Measurements from ENCODE around the gene NOS1. TPM values are rescaled to one million over a fixed set of nuclear protein-coding genes. Genes with fewer than 3 reads are reported as not detected.

The NOS1 gene
- total RNA-seq, 1 donor from 2014 or later, result 9.6 TPM

DNA sequence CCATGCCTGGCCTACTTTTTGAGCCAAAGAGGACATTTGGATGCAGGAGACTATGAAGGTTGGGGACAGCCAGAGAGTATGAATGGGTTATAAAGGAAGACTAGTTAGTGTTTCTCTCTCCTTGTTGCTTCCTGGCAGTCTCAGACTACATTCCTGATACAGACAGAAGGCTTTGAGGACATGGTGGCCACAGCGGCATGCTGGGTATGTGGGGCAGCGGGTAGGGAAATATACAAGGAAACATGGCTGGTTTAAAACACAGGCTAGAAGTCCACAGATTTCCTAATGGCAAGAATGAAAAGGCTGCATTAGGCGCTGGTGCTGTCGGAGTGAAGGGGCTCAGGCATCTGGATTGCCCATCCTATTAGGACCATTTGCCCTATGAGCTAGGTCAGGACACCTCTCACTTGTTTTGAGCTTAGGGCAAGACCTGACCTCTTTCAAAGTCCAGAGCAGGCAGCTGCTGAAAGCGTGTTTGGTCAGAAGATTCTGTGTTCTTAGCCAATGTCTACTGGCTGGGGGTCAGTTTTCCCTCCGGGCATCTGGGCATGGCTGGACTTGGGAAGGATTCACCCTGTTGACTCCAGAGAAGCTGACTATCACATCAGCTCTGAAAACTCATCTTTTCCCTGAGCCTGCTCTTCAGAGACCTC lies 151.0 kb downstream of the NOS1 start:
- TF ChIP-seq POLR2AphosphoS5 (IDR thresholded peaks at IDR 0.05; ENCODE audit: insufficient read depth in 1 of 2, low read depth in 1 of 2) (no peak), POLR2A (IDR thresholded peaks at IDR 0.05) (no peak), CTCF (IDR thresholded peaks at IDR 0.05) (no peak)
- H3K4me1 ChIP-seq, result no peaks in the 10 kb centered on the region
- H3K4me3 ChIP-seq, result no peak overlapping the region
- H3K27me3 ChIP-seq, result no peaks in the 10 kb centered on the region
- H3K27ac ChIP-seq, result no peak overlapping the region
- no peaks in the 10 kb centered on the region for H3K9me3 ChIP-seq
- H3K36me3 ChIP-seq, result no peaks in the 10 kb centered on the region
- intact Hi-C loops (cut with DNase I), result loop anchor here (5.0 kb wide), 1 partner anchor 627 kb away; no protein-coding TSS in a partner anchor
- no peak for DNase-seq (ENCODE audit: extremely low spot score in 2 of 2)

DNA sequence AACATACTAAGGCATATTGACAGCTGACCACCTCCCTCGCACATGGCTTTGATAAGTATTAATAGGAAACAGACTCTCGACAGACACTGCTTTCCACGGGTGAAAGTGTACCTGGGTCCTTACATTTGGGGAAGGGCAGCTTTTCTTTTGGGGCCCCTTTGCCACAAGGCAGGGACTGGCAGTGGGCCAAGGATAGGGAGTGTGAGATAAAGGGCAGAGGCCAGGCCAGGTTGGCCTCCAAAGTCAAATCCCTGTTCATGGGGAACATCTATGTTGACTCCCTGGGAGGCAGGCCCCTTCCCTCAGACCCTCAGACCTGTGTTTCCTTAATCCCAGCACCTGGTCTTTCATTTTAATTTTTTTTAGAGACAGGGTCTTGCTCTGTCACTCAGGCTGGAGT lies 151.8 kb downstream of the NOS1 start:
- intact Hi-C loops (cut with DNase I), result loop anchor here (5.0 kb wide), 1 partner anchor 628 kb away; no protein-coding TSS in a partner anchor
- H3K27ac ChIP-seq, result no peak overlapping the region
- H3K4me1 ChIP-seq, result no peaks in the 10 kb centered on the region
- no peak overlapping the region for H3K4me3 ChIP-seq
- H3K27me3 ChIP-seq, result no peaks in the 10 kb centered on the region
- no peaks in the 10 kb centered on the region for H3K9me3 ChIP-seq
- TF ChIP-seq POLR2A (IDR thresholded peaks at IDR 0.05), result no peak
- TF ChIP-seq POLR2AphosphoS5 (IDR thresholded peaks at IDR 0.05; ENCODE audit: insufficient read depth in 1 of 2, low read depth in 1 of 2), result no peak
- TF ChIP-seq CTCF (IDR thresholded peaks at IDR 0.05), result no peak
- no peaks in the 10 kb centered on the region for H3K36me3 ChIP-seq
- no peak for DNase-seq (ENCODE audit: extremely low spot score in 2 of 2)

DNA sequence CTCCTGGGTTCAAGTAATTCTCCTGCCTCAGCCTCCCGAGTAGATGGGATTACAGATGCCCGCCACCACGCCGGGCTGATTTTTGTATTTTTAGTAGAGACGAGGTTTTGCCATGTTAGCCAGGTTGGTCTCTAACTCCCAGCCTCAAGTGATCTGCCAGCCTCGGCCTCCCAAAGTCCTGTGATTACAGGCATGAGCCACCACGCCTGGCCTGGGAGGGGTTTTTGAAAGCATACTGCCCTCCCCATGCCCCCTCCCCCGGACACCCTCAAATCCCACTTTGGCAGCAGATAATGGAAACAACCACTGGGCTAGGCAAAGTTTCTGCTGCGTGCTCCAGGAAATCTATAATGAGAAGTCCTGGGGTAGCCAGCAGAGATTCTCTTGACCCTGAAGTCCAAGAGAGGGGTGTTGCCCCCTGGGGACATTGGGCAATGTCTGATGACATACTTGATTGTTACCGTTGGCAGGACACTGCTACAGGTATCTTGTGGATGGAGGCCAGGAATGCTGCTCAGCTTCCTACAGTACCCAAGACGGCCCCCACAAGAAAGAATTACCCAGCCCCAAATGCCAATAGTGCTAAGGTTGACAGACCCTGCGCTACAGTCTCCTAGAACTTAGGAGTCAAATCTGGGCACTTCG lies 152.5 kb downstream of the NOS1 start:
- H3K27me3 ChIP-seq, result no peaks in the 10 kb centered on the region
- H3K4me1 ChIP-seq, result no peaks in the 10 kb centered on the region
- no peak for TF ChIP-seq POLR2AphosphoS5 (IDR thresholded peaks at IDR 0.05; ENCODE audit: insufficient read depth in 1 of 2, low read depth in 1 of 2)
- no peak for TF ChIP-seq CTCF (IDR thresholded peaks at IDR 0.05)
- TF ChIP-seq POLR2A (IDR thresholded peaks at IDR 0.05), result no peak
- intact Hi-C loops (cut with DNase I), result no loop called here
- no peak overlapping the region for H3K4me3 ChIP-seq
- no peak for DNase-seq (ENCODE audit: extremely low spot score in 2 of 2)
- no peaks in the 10 kb centered on the region for H3K9me3 ChIP-seq
- no peak overlapping the region for H3K27ac ChIP-seq
- no peaks in the 10 kb centered on the region for H3K36me3 ChIP-seq

DNA sequence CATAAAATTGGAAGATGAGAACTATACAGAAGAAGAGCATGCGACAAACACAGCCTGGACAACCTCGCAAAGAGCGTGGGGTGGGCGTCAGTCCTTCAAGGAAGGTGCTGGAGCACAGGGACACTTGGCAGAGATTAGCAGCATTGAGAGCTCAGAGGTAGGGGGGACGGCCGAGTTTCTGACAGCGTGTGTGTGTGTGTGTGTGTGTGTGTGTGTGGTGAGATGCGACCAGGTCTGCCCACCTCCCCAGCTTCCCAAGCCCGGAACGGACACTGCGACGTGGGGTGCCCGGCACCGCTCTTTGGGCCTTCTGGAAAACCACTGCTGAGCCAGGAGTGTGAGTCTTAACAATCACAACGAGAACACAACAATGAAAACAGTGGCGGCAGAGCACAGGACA lies 153.2 kb downstream of the NOS1 start:
- Histone ChIP-seq H3K27me3 (no peaks in the 10 kb centered on the region), H3K4me3 (no peak overlapping the region), H3K36me3 (no peaks in the 10 kb centered on the region), H3K27ac (no peak overlapping the region), H3K9me3 (no peaks in the 10 kb centered on the region), H3K4me1 (no peaks in the 10 kb centered on the region)
- intact Hi-C loops (cut with DNase I), result no loop called here
- no peak for DNase-seq (ENCODE audit: extremely low spot score in 2 of 2)
- TF ChIP-seq CTCF (IDR thresholded peaks at IDR 0.05), result no peak
- no peak for TF ChIP-seq POLR2AphosphoS5 (IDR thresholded peaks at IDR 0.05; ENCODE audit: insufficient read depth in 1 of 2, low read depth in 1 of 2)
- no peak for TF ChIP-seq POLR2A (IDR thresholded peaks at IDR 0.05)

- no peaks in the 10 kb centered on the region for H3K36me3 ChIP-seq
- no peak overlapping the region for H3K27ac ChIP-seq
- H3K4me1 ChIP-seq, result no peaks in the 10 kb centered on the region
- H3K9me3 ChIP-seq, result no peaks in the 10 kb centered on the region
- intact Hi-C loops (cut with DNase I), result no loop called here
- no peak for TF ChIP-seq CTCF (IDR thresholded peaks at IDR 0.05)
- no peak for TF ChIP-seq POLR2AphosphoS5 (IDR thresholded peaks at IDR 0.05; ENCODE audit: insufficient read depth in 1 of 2, low read depth in 1 of 2)
- no peaks in the 10 kb centered on the region for H3K27me3 ChIP-seq
- H3K4me3 ChIP-seq, result no peak overlapping the region
- DNase-seq (ENCODE audit: extremely low spot score in 2 of 2), result no peak
Measured at GRCh38 chr12:117207675-117208074, 153.8 kb downstream of the NOS1 start.
